HG03558 (cell line): ENCODE measurements around the gene PIKFYVE.
A peak's percentile ranks its signal among the peaks of the same experiment; 100 is the strongest.
"Not testable (repeated sequence)": the region's sequence is repeated elsewhere in the genome, so short reads cannot be mapped to it uniquely, and the experiment has no call there.

ENCODE experiments used
- ATAC-seq: cut with Tn5 transposase; IDR thresholded peaks from one replicate; pipeline ENCODE4 v1.9.1; 2021; ENCODE audit warnings: moderate number of reproducible peaks; ENCODE audit not compliant: unreplicated experiment; ENCODE audit errors: extremely low read depth

Gene PIKFYVE

GRCh38 chr2:208295834-208296233, 29.8 kb downstream of the PIKFYVE start:
- ATAC-seq, result no peak

DNA sequence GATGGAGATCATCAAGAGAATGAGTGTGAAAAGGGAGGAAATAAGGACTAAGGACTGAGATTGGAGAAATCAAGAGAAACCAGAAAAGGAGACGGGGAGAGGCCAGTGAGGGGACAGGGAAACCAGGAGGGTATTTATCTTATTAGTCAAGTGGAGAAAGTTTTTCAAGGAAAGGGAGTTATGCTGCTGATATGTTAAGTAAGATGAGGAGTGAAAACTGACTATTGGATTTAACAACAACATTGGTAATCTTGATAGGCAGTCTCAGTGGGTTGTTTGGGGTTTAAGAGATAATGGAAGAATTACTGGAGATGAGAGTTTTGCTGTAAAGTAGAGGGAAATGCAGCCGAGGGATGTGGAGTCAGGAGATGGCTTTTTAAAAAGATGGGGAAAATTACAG, 30.6 kb downstream of the PIKFYVE start:
- ATAC-seq, result no peak

- ATAC-seq, result no peak
Observed at GRCh38 chr2:208297961-208298360, 31.9 kb downstream of the PIKFYVE start.

DNA sequence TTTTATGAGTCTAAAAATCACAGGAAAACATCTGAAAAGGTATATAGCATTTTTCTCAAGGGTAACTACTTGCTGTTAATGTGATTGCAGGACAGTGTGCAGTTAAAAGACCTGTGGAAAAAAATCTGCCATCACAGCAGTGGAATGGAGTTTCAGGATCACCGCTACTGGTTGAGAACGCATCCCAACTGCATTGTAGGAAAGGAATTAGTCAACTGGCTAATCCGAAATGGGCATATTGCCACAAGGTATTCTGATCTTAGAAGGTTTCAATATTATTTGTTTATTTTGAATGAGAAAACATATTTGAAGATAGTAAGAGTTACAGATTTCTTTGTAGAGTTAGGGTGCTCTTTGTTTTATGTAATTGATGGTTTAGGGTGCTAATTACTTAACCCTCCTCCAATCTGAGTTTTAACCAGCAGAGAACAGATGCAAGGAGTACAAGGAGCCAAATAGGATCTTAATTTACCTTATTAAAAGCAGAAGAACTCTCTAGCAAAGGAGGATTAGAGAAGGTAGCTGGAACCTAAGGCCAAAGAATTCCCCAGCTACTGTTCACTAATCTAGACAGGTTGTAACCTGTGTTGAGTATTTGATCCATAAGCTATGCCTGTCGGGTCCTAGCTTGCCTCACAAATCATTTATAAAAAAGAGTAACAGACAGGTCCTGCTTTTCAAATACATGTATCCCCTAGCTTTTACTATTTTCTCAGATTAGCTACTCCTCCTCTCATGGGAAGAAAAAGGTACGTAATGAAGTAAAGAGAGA, 35.0 kb downstream of the PIKFYVE start:
- no peak for ATAC-seq

GRCh38 chr2:208304157-208304556, 38.1 kb downstream of the PIKFYVE start:
- no peak for ATAC-seq

- ATAC-seq, result no peak
Observed at GRCh38 chr2:208304695-208305094, 38.6 kb downstream of the PIKFYVE start.

DNA sequence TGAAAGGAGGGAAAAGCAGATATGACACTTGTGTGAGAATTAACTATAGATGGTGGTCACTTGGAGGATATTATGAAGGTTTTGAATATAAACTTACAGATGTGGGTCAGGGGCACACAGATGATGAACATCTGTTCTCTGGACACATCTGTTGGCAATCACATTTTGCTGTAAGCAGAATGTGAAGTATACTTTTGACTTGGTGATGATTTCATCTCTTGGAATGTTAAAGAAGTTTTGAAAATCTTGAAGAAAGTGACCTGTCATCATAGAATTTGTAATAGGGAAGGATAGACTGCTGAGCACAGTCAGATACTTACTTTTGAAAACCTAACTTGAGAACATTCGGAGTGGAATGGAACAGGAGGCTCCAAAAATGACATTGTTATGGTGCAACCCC, 40.2 kb downstream of the PIKFYVE start:
- no peak for ATAC-seq

- peak; percentile 36 for ATAC-seq
Observed at GRCh38 chr2:208311321-208311720, 45.3 kb downstream of the PIKFYVE start.

DNA sequence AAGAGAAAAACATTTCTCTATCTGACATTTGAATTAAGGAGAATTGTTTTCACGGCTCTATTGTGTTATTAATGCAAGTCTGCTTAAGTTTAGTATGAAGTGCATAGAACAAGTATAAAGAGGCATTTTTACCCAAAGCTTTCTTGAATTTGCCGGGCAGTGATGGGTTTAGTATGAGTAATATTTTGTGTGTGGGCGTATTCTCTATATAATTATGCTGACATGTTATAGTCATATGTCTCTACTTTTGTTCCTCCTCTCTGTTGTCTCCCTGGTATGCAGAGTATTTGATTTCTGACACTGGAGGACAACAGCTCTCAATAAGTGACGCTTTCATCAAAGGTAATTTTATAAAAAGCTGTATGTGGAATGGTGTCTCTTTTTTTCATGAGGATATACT, 45.9 kb downstream of the PIKFYVE start:
- peak; percentile 33 for ATAC-seq

DNA sequence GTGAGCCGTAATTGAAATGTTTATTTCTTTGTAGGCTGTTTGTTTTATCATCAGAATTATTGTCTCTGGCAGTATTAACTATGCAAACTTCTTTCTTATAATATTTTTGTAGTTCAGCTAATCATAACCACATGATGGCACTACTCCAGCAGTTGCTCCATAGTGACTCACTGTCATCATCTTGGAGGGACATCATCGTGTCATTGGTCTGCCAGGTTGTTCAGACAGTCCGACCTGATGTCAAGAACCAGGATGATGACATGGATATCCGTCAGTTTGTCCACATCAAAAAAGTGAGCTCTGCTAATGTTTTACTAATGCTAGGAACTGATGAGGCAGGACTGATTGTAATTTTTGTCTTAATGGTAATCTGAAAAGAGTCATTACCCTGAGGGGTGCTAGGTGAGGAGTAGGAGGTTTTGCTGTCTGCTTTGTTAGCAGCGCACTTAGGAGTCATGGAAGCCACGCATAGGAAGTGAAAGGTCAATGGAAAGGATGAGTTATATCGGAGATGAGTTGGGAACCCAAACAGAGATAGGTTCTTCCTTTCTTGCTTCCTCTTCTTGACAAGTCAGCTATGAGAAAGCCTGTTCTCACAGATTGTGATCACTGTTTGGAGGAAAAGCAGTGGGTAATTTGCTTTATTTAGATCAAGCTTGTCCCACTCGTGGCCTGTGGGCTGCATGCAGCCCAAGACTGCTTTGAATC, 49.2 kb downstream of the PIKFYVE start:
- ATAC-seq, result peak; percentile 56

GRCh38 chr2:208318127-208318526, 52.1 kb downstream of the PIKFYVE start:
- no peak for ATAC-seq

GRCh38 chr2:208319391-208319790, 53.3 kb downstream of the PIKFYVE start:
- ATAC-seq, result peak; percentile 33

- peak; percentile 82 for ATAC-seq
Observed at GRCh38 chr2:208320686-208321085, 54.6 kb downstream of the PIKFYVE start.

GRCh38 chr2:208326016-208326415, 60.0 kb downstream of the PIKFYVE start:
- no peak for ATAC-seq

DNA sequence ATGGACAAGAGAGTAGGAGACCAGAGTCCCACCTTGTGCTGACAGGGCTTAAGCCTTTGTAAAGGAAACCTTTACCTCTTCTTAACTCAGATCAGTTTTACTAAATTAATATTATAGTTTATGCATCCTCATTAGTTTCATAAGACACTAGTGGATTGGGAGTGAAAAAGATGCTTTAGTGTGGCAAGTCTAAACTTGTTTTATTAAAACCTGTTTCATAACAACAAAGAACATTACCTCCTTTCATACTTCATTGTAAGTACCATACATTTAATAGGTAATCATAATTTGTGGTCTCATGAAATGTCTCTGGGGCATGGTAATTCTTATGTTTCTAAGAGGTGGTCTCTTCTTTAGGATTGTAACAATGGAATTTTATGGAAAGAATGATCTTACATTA, 63.4 kb downstream of the PIKFYVE start:
- no peak for ATAC-seq

GRCh38 chr2:208334230-208334629, 68.2 kb downstream of the PIKFYVE start:
- no peak for ATAC-seq

- ATAC-seq, result no peak
Observed at GRCh38 chr2:208346756-208347155, 80.7 kb downstream of the PIKFYVE start.

DNA sequence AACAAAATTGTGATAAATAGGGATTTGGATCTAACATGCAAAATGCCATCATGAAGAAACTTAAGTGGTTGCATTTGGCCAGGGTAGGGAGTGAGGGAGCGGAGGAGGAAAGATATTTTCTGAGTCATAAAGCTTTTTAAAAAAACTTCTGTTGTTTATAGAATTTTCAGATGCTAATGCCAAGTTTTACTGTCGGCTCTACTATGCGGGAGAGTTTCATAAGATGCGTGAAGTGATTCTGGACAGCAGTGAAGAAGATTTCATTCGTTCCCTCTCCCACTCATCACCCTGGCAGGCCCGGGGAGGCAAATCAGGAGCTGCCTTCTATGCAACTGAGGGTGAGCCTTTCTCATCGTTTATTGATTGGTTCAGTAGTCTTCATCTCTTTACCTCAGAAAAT, 84.6 kb downstream of the PIKFYVE start:
- ATAC-seq, result no peak

DNA sequence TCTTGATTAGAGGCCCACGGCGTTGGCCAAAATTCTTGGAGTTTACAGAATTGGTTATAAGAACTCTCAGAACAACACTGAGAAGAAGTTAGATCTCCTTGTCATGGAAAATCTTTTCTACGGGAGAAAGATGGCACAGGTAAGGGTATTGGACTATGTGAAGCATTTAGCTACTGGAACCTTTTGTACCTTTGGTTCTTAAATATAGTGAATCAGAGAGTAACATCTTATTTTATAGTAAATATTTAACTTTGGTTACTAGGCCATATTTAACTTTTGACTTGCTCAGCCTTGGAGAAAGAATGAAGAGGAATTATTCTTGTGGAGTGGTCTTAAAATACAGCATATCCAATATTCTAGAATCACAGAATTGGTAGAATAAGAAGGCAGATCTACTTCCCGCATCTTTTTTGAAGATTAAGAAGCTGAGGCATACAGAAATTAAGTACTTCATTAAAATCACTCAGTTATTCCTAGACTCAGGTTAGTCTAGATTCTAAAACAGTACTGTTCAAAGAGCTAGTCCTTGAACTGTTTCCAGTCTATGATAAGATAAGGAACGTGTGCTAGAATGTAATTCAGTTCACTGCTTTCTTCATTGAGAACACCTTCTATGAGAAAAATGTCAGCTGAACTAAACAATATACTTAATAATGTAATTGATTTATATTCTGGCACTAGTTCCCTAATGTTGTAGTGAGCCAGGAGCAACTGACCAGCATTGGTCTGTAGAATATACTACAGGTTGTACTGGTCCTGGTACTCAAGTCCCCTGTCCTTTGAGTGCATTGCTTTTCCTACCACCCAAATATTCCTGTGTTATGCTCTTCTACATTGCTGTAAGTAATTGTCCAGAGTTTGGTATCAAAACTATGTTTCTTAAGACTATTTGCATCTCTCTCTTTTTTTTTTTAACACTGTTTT, 86.9 kb downstream of the PIKFYVE start:
- ATAC-seq, result no peak

DNA sequence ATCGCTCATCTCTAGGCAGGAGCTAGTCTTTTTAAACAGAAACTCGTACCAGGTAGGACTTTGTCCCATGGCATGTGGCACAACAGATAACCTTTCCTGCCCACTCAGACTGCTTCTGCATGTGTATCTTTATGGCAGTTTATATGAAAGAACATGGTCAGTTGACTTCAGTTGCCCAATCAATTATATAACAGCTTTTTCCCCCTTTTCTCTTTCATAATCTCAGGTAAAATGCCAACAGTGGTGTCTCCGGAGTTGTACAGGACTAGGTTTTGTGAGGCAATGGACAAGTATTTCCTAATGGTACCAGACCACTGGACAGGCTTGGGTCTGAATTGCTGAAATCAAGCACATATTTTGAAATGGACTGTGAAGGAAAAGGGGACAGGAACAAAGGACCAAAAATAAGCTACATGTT, 88.9 kb downstream of the PIKFYVE start:
- ATAC-seq, result no peak

DNA sequence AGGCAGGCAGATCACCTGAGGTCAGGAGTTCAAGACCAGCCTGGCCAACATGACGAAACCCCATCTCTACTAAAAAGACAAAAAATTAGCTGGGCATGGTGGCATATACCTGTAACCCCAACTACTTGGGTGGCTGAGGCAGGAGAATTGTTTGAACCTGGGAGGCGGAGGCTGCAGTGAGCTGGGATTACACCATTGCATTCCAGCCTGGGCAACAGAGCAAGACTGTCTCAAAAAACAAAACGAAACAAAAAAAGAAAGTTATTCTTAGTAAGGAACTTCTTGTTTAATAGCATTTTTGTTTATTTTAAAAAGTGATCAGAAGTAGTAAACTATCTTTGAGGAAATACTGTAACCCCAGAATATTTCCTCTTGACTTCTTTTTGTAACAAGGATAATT, 90.4 kb downstream of the PIKFYVE start:
- not testable (repeated sequence) for ATAC-seq
